Hematopoietic multipotent progenitor cell treated with erythropoietin and hydrocortisone succinate and interleukin-3 and kit ligand, for 15 days (in vitro differentiated cells): ENCODE measurements around the gene OR2F2.

Experiments used
- DNase-seq: peaks from one replicate; pipeline ENCODE4 v3.0.0-alpha.2; 2015; ENCODE audit warnings: low spot score

OR2F2 gene, protein sequence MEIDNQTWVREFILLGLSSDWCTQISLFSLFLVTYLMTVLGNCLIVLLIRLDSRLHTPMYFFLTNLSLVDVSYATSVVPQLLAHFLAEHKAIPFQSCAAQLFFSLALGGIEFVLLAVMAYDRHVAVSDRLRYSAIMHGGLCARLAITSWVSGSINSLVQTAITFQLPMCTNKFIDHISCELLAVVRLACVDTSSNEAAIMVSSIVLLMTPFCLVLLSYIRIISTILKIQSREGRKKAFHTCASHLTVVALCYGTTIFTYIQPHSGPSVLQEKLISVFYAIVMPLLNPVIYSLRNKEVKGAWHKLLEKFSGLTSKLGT

DNA sequence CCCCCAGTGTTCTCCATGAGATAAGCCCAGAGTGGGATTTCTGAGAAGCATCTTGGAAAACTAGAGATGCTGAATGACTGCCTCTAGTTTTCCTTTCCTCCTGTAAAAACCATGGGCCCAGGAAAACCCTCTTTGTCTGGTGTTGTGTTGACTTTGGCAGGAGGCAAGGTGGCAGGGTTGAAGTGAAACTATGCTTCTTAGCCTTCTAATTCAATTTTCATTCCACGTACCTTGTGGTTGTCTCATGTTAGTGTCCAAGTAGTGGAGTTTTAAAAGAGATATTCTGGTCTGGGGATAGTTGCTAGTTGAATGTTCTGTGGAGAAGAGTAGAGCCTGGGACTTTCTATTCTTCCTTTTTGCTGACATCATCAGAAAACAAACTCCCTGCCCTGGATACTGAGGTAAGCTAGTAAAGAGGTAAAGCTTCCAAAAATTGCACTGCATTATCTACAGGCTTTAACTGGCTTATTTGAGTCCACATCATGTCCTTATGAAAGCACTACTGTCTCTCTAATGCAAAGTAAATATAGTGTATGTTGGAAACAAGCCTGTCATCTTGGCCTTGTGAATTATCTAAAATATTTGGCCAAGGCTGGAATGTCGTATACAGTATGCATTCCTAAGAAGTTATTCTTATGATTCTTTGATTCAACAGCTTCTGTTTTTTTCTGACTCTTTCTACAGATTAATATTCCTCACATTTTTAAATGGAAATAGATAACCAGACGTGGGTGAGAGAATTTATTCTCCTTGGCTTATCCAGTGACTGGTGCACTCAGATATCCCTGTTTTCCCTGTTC, at the start of gene OR2F2:
OR2F2 (plus strand) TSS at position 708 of the 800 bp plus-strand sequence; CDS start at position 708, 0 bp downstream.
- no peak for DNase-seq

- no peak for DNase-seq
Observed at GRCh38 chr7:143885951-143886350, 49.1 kb upstream of the OR2F2 start.

- DNase-seq = no peak
Observed at GRCh38 chr7:143886826-143887477, 48.1 kb upstream of the OR2F2 start.

DNA sequence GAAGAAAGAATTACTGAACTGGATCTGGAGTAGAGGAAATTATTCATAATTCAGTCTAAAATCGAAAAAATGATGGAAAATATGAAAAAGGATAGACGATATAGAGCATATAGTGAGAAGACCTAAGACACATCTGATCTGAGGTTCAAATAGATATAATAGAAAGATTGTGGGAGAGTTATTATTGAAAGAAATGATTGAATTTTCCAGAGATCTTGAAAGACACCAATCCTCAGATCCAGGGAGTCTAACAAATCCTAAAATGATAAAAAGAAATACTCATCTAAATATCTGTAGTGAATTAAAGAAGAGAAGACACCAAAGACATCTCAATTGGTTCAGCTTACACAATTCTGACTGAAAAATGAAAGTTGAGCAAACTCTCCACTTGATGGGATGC, 46.0 kb upstream of the OR2F2 start:
- no peak for DNase-seq

DNA sequence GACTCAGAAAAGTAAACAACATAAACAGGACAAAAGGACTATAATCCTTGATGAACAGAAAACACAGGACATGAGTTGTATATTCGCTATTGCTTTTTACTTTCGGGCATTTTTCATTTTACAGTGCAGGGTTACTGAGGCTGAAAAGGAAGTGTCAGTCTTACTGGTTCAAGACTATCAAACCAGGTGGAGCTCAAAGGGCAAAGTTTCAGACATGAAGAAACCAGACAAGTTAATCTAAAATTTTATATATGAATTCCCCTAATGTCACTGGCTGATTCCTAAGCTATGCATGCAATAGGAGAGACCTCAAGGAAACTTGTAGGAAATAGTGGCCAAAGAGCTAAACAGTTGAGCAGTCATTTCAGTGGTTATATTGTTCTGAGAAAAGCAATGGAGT, 44.5 kb upstream of the OR2F2 start:
- no peak for DNase-seq

GRCh38 chr7:143891457-143891856, 43.6 kb upstream of the OR2F2 start:
- no peak for DNase-seq

- peak; percentile 59 for DNase-seq
Observed at GRCh38 chr7:143892527-143893300, 42.3 kb upstream of the OR2F2 start.

DNA sequence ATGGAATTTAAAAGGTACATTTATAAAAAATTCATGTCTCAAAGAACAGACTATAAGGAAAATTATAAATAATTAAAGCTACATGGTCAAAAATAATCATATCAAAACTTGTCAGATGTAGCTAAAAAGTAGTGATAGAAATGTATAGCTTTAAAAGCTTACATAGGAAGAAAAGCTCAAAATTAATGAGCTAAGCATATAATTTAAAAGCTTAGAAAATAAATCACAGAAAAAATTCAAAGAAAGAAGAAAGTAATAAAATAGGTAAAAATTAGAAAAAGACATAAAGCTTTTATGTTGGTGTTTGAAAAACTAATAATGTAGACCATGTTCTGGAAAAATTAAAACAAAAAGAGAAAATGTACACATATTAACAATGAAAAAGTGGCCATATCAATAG, 38.4 kb upstream of the OR2F2 start:
- DNase-seq = no peak

GRCh38 chr7:143898810-143899209, 36.2 kb upstream of the OR2F2 start:
- DNase-seq = no peak

DNA sequence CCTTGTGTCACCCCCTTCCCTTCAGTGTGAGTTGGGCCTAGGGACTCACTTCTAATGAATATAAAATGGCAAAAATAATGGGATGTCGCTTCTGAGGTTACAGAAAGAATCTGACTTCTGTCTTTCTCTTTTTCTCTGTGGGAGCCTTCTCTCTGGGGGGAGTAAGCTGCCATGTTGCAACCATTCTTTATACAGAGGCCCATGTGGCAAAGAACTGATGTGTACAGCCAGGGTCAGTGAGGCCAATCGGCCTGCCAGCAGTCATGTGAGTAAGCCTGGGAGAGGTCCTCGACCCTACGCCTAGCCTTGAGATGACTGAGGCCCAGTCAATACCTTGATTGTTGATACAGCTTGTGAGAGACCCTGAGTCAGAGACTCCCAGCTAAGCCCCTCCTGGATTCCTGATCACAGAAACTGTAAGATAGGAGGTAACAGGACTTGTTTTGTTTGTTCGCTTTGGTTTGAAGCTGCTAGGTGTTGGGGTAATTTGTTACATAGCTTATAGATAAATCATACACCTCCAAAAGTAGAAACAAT, 34.7 kb upstream of the OR2F2 start:
- no peak for DNase-seq

DNA sequence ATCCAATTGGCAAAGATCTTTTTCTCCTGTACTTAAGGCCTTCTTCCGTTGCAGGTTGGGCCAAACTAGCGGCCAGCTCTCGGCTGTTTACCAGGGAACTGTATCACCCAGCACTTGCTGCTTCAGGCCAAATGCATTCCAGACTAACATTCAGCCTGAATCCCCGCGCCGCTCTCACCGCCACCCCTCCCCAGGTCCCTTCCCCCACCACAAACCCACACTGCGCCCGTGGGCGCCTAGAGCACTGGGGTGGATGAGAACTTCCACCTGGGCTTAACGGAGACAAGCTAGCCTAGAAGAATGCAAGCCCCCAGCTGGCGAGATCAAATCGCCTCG, 33.7 kb upstream of the OR2F2 start:
- no peak for DNase-seq

DNA sequence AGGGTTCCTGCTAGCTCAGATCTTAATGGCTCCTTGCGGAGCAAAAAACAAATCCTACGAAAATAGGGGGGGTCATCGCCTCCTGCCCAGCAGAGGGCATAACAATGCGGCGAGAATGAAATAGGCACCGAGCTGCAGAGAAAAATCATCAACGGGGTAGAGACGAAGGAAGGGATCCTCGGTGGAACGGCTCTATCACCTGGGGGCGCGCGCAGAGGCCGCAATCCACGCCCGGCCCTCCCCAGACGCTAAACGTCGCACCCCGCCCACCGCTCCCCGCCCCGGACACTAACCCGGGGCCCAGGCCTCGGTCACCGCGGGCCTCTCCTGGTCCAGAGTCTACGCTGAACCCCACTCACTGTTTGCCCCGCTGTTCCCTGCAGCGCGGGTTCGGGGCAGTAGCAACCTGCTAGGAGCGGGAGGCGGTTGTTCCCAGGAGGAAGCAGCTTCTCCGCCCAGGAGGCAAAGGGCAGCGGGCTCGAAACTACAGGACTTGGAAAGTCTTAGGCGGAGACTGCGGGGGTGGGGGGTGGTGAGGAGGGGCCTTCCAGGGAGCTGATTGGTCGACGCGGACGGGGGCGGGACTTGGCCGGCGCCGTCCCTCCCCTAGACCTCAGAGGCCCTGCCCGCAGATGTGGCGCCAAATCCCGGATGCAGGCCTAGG, 33.2 kb upstream of the OR2F2 start, which contains the start of gene TCAF1:
TCAF1 (minus strand) TSS at position 509 of the 664 bp plus-strand sequence. CDS start 25,568 bp downstream, outside the sequence.
- peak; percentile 86 for DNase-seq

DNA sequence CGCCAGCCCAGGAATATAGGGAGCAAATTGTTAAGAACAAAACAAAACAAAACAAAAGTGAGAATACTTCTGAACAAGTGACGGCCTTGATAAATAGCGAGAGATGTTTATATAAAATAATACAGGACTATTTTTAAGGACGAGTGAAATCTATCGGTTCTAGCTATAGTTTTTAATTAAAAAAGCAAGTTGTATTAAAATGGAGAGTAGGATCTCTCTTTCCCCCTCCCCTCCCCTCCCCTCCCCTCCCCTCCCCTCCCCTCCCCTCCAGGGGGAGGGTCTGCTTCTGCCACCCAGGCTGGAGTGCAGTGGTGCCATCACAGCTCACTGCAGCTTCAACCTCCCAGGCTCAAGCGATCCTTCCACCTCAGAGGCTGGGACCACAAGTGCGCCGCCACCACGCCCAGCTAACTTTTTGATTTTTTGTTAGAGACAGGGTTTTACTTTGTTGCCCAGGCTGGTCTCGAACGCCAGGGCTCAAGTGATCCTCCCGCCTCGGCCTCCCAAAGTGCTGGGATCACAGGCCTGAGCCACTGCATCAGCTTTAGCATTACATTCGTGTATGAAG, 32.6 kb upstream of the OR2F2 start:
- no peak for DNase-seq

- DNase-seq = no peak
Observed at GRCh38 chr7:143905509-143905908, 29.5 kb upstream of the OR2F2 start.

GRCh38 chr7:143906151-143906550, 28.9 kb upstream of the OR2F2 start:
- no peak for DNase-seq

GRCh38 chr7:143906895-143907294, 28.1 kb upstream of the OR2F2 start:
- no peak for DNase-seq

GRCh38 chr7:143908120-143908519, 26.9 kb upstream of the OR2F2 start:
- no peak for DNase-seq

GRCh38 chr7:143909863-143910262, 25.2 kb upstream of the OR2F2 start:
- no peak for DNase-seq

- DNase-seq = no peak
Observed at GRCh38 chr7:143910473-143911248, 24.4 kb upstream of the OR2F2 start.

- DNase-seq = no peak
Observed at GRCh38 chr7:143913945-143914615, 21.0 kb upstream of the OR2F2 start.
